ENCODE results near the gene RPLP1. TPM values are rescaled to one million over a fixed set of nuclear protein-coding genes. Genes with fewer than 3 reads are reported as not detected.

The RPLP1 gene
- total and polyA plus RNA-seq, 8 donors = 578 to 1,123 (median 736) TPM

DNA sequence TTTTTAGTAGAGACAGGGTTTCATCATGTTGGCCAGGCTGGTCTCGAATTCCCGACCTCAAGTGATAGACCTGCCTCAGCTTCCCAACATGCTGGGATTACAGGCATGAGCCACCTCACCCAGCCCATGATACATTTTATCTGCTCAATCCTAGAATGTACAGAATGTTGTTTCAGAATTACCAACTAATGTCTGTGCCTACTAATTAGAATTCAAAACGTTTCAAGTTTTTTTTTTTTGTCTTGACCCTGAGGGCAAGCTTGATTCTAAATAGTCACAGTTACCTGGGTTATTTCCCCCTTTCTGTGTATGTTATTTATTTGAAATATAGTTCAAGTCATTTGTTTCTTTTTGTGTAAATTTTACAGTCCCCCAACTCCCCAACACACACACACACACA, 43.8 kb upstream of the RPLP1 start:
- no peaks in the 10 kb centered on the region for H3K9me3 ChIP-seq
- no peak overlapping the region for H3K4me3 ChIP-seq
- intact Hi-C loops (cut with DNase I) = no loop called here
- no peaks in the 10 kb centered on the region for H3K27me3 ChIP-seq
- TF ChIP-seq, protein P1, sequence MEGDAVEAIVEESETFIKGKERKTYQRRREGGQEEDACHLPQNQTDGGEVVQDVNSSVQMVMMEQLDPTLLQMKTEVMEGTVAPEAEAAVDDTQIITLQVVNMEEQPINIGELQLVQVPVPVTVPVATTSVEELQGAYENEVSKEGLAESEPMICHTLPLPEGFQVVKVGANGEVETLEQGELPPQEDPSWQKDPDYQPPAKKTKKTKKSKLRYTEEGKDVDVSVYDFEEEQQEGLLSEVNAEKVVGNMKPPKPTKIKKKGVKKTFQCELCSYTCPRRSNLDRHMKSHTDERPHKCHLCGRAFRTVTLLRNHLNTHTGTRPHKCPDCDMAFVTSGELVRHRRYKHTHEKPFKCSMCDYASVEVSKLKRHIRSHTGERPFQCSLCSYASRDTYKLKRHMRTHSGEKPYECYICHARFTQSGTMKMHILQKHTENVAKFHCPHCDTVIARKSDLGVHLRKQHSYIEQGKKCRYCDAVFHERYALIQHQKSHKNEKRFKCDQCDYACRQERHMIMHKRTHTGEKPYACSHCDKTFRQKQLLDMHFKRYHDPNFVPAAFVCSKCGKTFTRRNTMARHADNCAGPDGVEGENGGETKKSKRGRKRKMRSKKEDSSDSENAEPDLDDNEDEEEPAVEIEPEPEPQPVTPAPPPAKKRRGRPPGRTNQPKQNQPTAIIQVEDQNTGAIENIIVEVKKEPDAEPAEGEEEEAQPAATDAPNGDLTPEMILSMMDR (IDR thresholded peaks at IDR 0.05) = no peak
- 66 to 67% methylated on average over 3 of the region's 3 CpGs for WGBS, 2 donors
- ATAC-seq = no peak
- no peak for DNase-seq
- H3K36me3 ChIP-seq = no peaks in the 10 kb centered on the region
- no peak overlapping the region for H3K27ac ChIP-seq
- peaks cover 0 to 3% (median 0%) of the 10 kb centered on the region in 3 donors for H3K4me1 ChIP-seq
- no peak for FAIRE-seq

GRCh38 chr15:69410248-69410874, 42.3 kb upstream of the RPLP1 start:
- no peak for ATAC-seq
- DNase-seq = no peak
- intact Hi-C loops (cut with DNase I) = no loop called here

DNA sequence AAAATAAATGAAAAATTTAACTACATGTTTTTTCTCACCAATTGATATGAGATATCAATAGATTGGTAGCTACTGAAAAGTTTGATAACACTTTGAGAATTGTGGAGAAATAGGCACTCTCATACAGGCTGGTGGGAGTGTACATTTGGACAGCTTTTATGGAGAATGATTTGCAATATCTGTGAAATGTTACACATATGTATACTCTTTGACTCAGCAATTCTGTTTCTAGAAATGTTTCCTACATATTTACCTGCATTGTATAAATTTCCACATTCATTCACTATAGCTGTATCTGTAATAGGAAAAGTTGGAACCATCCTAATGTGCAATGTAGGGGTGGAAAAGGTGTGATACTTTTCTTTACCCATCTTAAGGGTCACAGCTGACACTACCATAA, 40.3 kb upstream of the RPLP1 start:
- TF ChIP-seq, protein P1 (IDR thresholded peaks at IDR 0.05) = no peak
- Histone ChIP-seq H3K27me3 (peaks cover 0 to 5% (median 0%) of the 10 kb centered on the region in 4 donors), H3K36me3 (no peaks in the 10 kb centered on the region), H3K4me3 (no peak overlapping the region), H3K27ac (no peak overlapping the region), H3K4me1 (peaks cover 0 to 5% (median 3%) of the 10 kb centered on the region in 3 donors), H3K9me3 (no peaks in the 10 kb centered on the region)
- DNase-seq (no peak), ATAC-seq (no peak), FAIRE-seq (no peak)
- intact Hi-C loops (cut with DNase I) = no loop called here

More at GRCh38 chr15:69410248-69410874, 42.3 kb upstream of the RPLP1 start:
- Histone ChIP-seq H3K9me3 (no peaks in the 10 kb centered on the region), H3K4me1 (peaks cover 0 to 5% (median 3%) of the 10 kb centered on the region in 3 donors), H3K4me3 (no peak overlapping the region), H3K27ac (no peak overlapping the region), H3K36me3 (no peaks in the 10 kb centered on the region), H3K27me3 (no peaks in the 10 kb centered on the region)
- TF ChIP-seq, protein P1 (IDR thresholded peaks at IDR 0.05) = no peak
- WGBS, 2 donors = 58 to 64% methylated on average over 9 of the region's 9 CpGs
- no peak for FAIRE-seq

- TF ChIP-seq, protein P1 (IDR thresholded peaks at IDR 0.05) = no peak
- Histone ChIP-seq H3K36me3 (no peaks in the 10 kb centered on the region), H3K27ac (no peak overlapping the region), H3K27me3 (peaks cover 0 to 5% (median 0%) of the 10 kb centered on the region in 4 donors), H3K4me1 (peaks cover 0 to 5% (median 3%) of the 10 kb centered on the region in 3 donors), H3K9me3 (no peaks in the 10 kb centered on the region), H3K4me3 (no peak overlapping the region)
- DNase-seq (no peak), FAIRE-seq (no peak), ATAC-seq (no peak)
- intact Hi-C loops (cut with DNase I) = no loop called here
- 40% methylated on average over 1 of the region's 1 CpG for WGBS, 2 donors
Measured at GRCh38 chr15:69412701-69413100, 39.9 kb upstream of the RPLP1 start.
